ENCODE measurements around the gene GPC3. TPM values are rescaled to one million over a fixed set of nuclear protein-coding genes. Genes with fewer than 3 reads are reported as not detected.

The GPC3 gene
- total RNA-seq, 2 donors from 2014 or later: 16.9 to 22.7 TPM

GRCh38 chrX:133660281-133660680, 325.1 kb downstream of the GPC3 start:
- Histone ChIP-seq H3K27me3 (no peaks in the 10 kb centered on the region), H3K36me3 (replicated peaks in 1 of 2; ENCODE audit: insufficient read depth in 1 of 2, low read depth in 2 of 2) (no peaks in the 10 kb centered on the region), H3K9me3 (no peaks in the 10 kb centered on the region), H3K4me3 (no peak overlapping the region), H3K27ac (peak overlapping the region in 2 of 4 donors; percentile 25 to 69), H3K4me1 (peaks cover 53% of the 10 kb centered on the region)
- no peak for ATAC-seq
- TF ChIP-seq CTCF (IDR thresholded peaks at IDR 0.05): no peak
- TF ChIP-seq POLR2A (IDR thresholded peaks at IDR 0.05): no peak
- peak in 3 of 4 donors; percentile 29 to 57 (median 36) for DNase-seq
- intact Hi-C loops (cut with DNase I): no loop called here

DNA sequence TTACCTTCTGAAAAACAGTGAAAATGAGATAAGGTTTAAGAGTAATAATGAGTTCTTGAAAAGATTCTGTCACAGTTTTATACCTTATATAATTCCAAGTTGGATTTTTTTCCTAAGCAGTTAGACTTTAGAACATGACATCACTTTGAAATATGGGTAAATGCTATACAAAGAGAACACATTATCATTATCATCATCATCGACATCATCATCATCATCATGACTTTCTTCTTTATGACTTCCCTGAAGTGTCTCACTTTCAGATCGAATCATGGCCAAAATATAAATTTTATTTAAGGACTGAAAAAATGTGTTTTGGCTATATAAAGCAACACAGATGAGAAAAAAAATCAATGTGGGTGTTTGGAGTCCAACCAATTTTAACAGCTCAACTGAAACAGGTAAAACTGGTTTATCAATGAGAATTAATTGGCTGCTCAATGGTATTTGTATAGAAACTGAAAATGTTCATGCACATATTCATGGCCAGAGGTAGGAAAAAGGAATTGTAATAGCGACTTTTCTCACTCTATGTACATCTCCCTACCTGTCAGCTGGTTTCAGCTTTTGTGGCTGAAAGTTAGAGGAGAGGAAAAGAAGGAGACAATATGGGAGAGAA, 327.0 kb downstream of the GPC3 start:
- Histone ChIP-seq H3K36me3 (replicated peaks in 1 of 2; ENCODE audit: insufficient read depth in 1 of 2, low read depth in 2 of 2) (no peaks in the 10 kb centered on the region), H3K9me3 (no peaks in the 10 kb centered on the region), H3K4me1 (peaks cover 57% of the 10 kb centered on the region), H3K27me3 (no peaks in the 10 kb centered on the region), H3K4me3 (no peak overlapping the region), H3K27ac (peak overlapping the region; percentile 69 to 84 (median 74))
- TF ChIP-seq POLR2A (IDR thresholded peaks at IDR 0.05) (no peak), CTCF (IDR thresholded peaks at IDR 0.05) (no peak)
- intact Hi-C loops (cut with DNase I): no loop called here
- DNase-seq (no peak), ATAC-seq (peak; percentile 83)
- 9 to 27% methylated on average over 3 of the region's 3 CpGs for WGBS, 2 donors

GRCh38 chrX:133655275-133656265, 329.8 kb downstream of the GPC3 start:
- TF ChIP-seq POLR2A (IDR thresholded peaks at IDR 0.05) (no peak), CTCF (IDR thresholded peaks at IDR 0.05) (no peak)
- H3K27me3 ChIP-seq: no peaks in the 10 kb centered on the region
- peak overlapping the region in 3 of 4 donors; percentile 69 to 84 (median 78) for H3K27ac ChIP-seq
- 14% methylated on average over 2 of the region's 2 CpGs for WGBS, 2 donors
- H3K4me1 ChIP-seq: peaks cover 48% of the 10 kb centered on the region
- ATAC-seq (no peak), DNase-seq (no peak)
- no peak overlapping the region for H3K4me3 ChIP-seq
- no peaks in the 10 kb centered on the region for H3K36me3 ChIP-seq (replicated peaks in 1 of 2; ENCODE audit: insufficient read depth in 1 of 2, low read depth in 2 of 2)
- intact Hi-C loops (cut with DNase I): no loop called here
- H3K9me3 ChIP-seq: no peaks in the 10 kb centered on the region

DNA sequence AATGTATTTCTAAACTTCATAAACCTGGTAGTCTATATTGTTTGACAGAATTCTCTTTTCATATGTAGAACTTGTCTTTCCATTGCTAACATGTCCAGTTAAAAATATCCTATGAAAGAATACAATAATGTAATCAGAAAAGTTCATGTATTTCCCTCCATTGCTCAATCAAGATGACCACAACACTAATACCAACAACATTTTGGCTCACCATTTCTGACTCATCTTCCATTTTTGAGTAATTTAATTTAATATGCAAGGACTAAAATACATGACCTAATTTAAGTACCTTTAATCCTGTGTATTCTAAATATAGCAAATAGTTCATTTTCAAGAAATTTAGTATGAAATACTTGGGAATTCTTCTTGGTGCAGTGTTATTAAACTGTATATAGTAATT, 330.6 kb downstream of the GPC3 start:
- no peaks in the 10 kb centered on the region for H3K36me3 ChIP-seq (replicated peaks in 1 of 2; ENCODE audit: insufficient read depth in 1 of 2, low read depth in 2 of 2)
- H3K27ac ChIP-seq: peak overlapping the region in 1 of 4 donors; percentile 84
- intact Hi-C loops (cut with DNase I): no loop called here
- ATAC-seq (no peak), DNase-seq (no peak)
- H3K4me3 ChIP-seq: no peak overlapping the region
- no peaks in the 10 kb centered on the region for H3K9me3 ChIP-seq
- TF ChIP-seq CTCF (IDR thresholded peaks at IDR 0.05) (no peak), POLR2A (IDR thresholded peaks at IDR 0.05) (no peak)
- H3K4me1 ChIP-seq: peaks cover 40% of the 10 kb centered on the region
- H3K27me3 ChIP-seq: no peaks in the 10 kb centered on the region
